Measurements from ENCODE around the gene MGAT3.

The MGAT3 gene

GRCh38 chr22:39534591-39535356 lies 78.0 kb downstream of the MGAT3 start:
- peak; percentile 24 for DNase-seq

DNA sequence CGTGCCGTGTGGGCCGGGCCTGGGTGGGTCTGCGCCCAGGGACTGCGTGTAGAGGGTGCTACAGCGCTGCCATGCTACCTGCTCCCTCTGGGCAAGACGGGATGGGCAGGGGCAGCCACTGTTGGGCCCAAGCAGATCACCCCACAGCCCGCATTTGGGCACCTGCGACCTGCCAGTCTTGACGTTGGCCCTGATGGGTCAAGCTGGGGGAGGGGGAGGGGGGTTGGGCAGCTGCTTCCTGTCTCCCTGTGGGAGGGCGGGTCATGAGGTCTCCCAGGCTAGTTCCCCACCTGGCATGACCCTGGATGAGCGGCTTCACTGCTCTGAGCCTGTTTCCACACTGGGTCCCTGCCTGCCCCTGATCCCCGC lies 78.5 kb downstream of the MGAT3 start:
- no peak for DNase-seq

DNA sequence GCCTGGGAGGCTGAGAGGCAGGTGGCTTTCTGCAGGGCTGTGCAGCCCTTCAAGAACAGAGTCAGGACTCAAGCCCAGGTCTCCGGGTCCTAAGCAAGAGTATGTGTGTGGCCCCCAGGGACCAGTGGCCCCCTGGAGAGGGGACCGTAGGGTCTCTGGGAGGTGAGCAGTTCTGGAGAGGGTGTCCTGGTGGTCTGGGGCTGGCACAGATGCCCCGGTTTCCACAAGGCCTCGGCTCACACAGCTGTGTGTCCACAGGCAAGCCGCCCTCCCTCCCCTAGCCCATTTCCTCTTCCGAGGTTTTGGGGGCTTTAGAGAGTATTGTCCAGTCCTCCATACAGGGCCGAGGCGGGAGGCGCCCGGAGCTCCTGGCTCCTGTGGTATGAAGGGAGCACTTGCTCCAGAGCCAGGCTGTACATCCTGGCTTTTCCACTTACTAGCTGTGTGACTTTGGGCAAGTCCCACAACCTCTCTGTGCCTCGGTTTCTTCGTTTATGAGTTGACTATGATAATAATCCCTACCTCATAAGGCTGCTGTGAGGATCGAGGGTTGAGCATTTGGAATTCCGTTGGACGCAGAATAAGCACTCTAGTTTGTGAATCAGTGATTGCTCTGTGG lies 79.1 kb downstream of the MGAT3 start:
- DNase-seq = no peak

DNA sequence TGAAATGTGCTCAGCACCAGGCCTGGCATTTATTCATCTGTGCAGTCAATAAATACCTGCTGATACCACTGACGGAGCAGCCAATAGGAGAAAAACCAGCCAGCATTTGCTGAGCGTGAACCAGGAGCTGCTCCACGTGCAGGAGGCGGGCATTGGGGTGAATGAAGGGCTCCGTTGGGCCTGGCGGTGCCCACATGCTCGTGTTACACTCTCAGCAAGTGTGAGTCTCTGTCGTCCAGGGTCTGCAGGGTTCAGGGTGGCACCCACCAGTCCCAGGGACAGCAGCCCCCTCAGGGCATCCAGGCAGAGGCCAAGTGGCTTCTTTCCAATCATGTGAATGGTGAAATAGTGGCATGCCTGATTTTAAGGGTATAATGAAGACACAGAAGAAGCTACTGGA lies 79.9 kb downstream of the MGAT3 start:
- DNase-seq = no peak

DNA sequence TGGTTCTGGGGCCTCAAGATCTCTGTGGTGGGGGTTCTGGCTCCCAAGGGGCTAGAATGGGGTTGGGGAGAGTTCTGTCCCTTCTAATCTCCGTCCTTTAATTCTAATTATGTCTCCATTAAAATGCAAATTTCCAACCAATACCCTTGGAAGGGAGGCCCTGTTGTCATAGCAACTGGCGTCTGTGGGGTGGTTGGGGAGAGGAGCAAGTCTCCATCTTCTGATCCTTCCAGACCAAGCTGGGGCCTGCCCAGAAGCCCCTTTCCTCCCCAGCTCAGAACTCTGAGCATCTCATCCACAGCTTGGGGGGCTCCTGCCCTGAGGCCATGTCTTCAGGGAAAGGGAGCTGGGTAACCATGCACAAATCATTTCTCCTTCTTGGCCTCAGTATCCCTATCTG lies 81.2 kb downstream of the MGAT3 start:
- DNase-seq = no peak

Data from NCI-H2227 treated with DMSO at 0.1 percent for 48 hours (cell line).